Lung (tissue), 12 donors: ENCODE results near the gene ERVW-1. TPM values are rescaled to one million over a fixed set of nuclear protein-coding genes. Genes with fewer than 3 reads are reported as not detected.

Source experiments
- ATAC-seq: fragments of 200-7000 bp; cut with Tn5 transposase; one replicate; pipeline ENCODE4 v1.9.1; 2020; ENCODE audit warnings: moderate number of reproducible peaks; ENCODE audit not compliant: insufficient read depth, low FRiP score
- DNase-seq, 3 donors: peaks; one replicate each; pipeline ENCODE4 v3.0.0-alpha.2; 2013 to 2017
- H3K27ac ChIP-seq, 2 donors: one replicate each; pipeline ENCODE4 v1.5.1; 2013; ENCODE audit warnings: mild to moderate bottlenecking in 2 of 2, moderate library complexity in 2 of 2, control low read depth in 1 of 2, inconsistent platforms in 1 of 2, low read depth in 1 of 2, low read length in 1 of 2
- H3K27me3 ChIP-seq, 3 donors: one replicate each; pipeline ENCODE4 v1.5.1; 2013; ENCODE audit warnings: low read length in 2 of 3; ENCODE audit not compliant: control insufficient read depth in 3 of 3, insufficient read depth in 3 of 3
- H3K36me3 ChIP-seq, 4 donors: one replicate each; pipeline ENCODE4 v1.5.1; 2013; ENCODE audit warnings: low read length in 4 of 4, mild to moderate bottlenecking in 1 of 4, moderate library complexity in 1 of 4; ENCODE audit not compliant: control insufficient read depth in 4 of 4, insufficient read depth in 4 of 4
- H3K4me1 ChIP-seq, 5 donors: one replicate each; pipeline ENCODE4 v1.5.1; 2013; ENCODE audit warnings: low read length in 5 of 5, mild to moderate bottlenecking in 2 of 5, moderate library complexity in 1 of 5; ENCODE audit not compliant: control insufficient read depth in 5 of 5, insufficient read depth in 5 of 5
- H3K4me3 ChIP-seq: one replicate; pipeline ENCODE4 v1.5.1; 2013; ENCODE audit warnings: mild to moderate bottlenecking, control low read depth, moderate library complexity
- H3K9ac ChIP-seq, 2 donors: one replicate each; pipeline ENCODE4 v1.5.1; 2013; ENCODE audit warnings: low read length in 2 of 2, control low read depth in 1 of 2; ENCODE audit not compliant: insufficient read depth in 1 of 2
- H3K9me3 ChIP-seq, 4 donors: one replicate each; pipeline ENCODE4 v1.5.1; 2013; ENCODE audit warnings: low read length in 3 of 4, mild to moderate bottlenecking in 1 of 4, moderate library complexity in 1 of 4; ENCODE audit not compliant: control insufficient read depth in 4 of 4, insufficient read depth in 3 of 4
- WGBS, 2 donors: extraction: QIAGEN DNeasy Blood & Tissue Kit; methylation state at CpG; one replicate each; pipeline ENCODE4 v1.1.7; 2013; 5-methylcytosine and 5-hydroxymethylcytosine counted together
- polyA plus RNA-seq, 2 donors: library from polyadenylated mRNA; stranded (reverse); fragments of 200-250 nt; gene quantifications; one replicate each; pipeline ENCODE4 v1.2.1, GENCODE V29; 2013
- total RNA-seq, 2 donors: library from RNA; depleted of rRNA in 1 of 2; stranded (reverse); fragments of >200 nt in 1 of 2; gene quantifications; one replicate each; pipeline ENCODE4 v1.2.1, GENCODE V29; 2014 to 2021
- TF ChIP-seq, protein P1 (sequence below): IDR thresholded peaks from 2 replicates; pipeline ENCODE4 v1.5.1; 2012; ENCODE audit warnings: mild to moderate bottlenecking; ENCODE audit errors: control extremely low read depth, extremely low read depth
- donor health status: control.
- donor health status: control.
- donor health status: Bipolar disorder and iron deficiency.
- donor health status: healthy.
- donor health status: DM: yes; HTN: yes; CAD: no.

Gene ERVW-1
- total and polyA plus RNA-seq, 4 donors, result 0.04 to 0.25 TPM; not detected in 2

DNA sequence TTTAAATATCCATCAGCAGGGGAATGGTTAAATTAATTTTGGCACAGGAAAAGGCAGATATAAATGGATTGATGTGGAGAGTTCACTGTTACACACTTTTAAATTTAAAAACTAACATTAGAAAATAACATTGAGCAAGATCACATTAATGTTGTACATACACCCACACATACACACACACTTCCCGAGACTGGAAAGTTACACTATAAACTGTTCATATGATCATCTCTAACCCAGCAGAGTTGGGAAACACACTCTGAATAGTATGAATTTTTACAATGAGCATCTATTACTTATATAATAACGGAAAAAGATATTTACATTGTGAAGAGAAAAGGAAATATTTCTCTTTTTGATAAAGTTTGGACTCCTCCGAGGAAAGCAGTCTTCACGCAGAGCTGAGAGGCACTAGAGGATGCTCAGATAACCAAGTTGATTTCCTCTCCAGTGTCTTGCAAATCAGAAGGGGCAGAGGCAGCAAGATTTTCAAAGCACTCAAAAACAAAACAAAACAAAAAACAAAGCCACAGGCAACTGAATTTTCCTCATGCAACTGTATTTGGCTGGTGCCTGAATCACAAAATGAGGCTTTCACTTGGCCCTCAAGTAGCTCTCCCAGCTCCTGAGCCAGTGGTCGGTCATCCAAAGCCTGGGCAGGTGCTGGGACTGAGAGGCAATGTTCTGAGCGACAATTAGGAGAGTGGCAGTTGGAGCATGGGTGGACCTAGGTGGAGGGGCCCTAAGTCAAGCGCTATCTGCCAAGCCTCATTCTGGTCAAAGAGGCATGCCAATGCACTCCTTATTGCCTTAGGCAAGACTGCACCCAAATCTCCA lies 40.9 kb downstream of the ERVW-1 start:
- Histone ChIP-seq H3K27me3 (no peaks in the 10 kb centered on the region), H3K9ac (no peak overlapping the region), H3K36me3 (no peaks in the 10 kb centered on the region), H3K27ac (no peak overlapping the region), H3K9me3 (no peaks in the 10 kb centered on the region), H3K4me1 (peaks cover 0 to 2% (median 0%) of the 10 kb centered on the region in 5 donors), H3K4me3 (no peak overlapping the region)
- TF ChIP-seq, protein P1, sequence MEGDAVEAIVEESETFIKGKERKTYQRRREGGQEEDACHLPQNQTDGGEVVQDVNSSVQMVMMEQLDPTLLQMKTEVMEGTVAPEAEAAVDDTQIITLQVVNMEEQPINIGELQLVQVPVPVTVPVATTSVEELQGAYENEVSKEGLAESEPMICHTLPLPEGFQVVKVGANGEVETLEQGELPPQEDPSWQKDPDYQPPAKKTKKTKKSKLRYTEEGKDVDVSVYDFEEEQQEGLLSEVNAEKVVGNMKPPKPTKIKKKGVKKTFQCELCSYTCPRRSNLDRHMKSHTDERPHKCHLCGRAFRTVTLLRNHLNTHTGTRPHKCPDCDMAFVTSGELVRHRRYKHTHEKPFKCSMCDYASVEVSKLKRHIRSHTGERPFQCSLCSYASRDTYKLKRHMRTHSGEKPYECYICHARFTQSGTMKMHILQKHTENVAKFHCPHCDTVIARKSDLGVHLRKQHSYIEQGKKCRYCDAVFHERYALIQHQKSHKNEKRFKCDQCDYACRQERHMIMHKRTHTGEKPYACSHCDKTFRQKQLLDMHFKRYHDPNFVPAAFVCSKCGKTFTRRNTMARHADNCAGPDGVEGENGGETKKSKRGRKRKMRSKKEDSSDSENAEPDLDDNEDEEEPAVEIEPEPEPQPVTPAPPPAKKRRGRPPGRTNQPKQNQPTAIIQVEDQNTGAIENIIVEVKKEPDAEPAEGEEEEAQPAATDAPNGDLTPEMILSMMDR, result no peak
- no peak for DNase-seq
- no peak for ATAC-seq
- WGBS, 2 donors, result 64 to 82% methylated on average over 7 of the region's 7 CpGs

DNA sequence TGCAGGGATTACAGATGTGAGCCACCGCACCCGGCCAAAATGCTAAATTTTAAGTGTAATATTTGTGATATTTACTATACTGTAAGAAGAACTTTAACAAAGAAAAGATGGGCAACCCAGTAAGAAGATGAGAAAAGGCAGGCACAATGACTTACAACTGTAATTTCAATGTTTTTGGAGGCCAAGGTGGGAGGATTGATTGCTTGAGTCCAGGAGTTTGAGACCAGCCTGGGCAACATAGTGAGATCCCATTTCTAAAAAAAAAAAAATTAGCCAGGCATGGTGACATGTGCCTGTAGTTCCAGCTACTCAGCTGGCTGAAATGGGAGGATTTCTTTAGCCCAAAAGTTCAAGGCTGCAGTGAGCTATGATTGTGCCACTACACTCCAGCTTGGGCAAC lies 42.2 kb downstream of the ERVW-1 start:
- H3K9me3 ChIP-seq, result no peaks in the 10 kb centered on the region
- H3K9ac ChIP-seq, result no peak overlapping the region
- H3K27ac ChIP-seq, result no peak overlapping the region
- H3K4me1 ChIP-seq, result peaks cover 0 to 2% (median 0%) of the 10 kb centered on the region in 5 donors
- H3K36me3 ChIP-seq, result no peaks in the 10 kb centered on the region
- H3K4me3 ChIP-seq, result no peak overlapping the region
- TF ChIP-seq, protein P1, result no peak
- 97 to 98% methylated on average over 2 of the region's 2 CpGs for WGBS, 2 donors
- no peaks in the 10 kb centered on the region for H3K27me3 ChIP-seq
- ATAC-seq, result no peak
- DNase-seq, result no peak

DNA sequence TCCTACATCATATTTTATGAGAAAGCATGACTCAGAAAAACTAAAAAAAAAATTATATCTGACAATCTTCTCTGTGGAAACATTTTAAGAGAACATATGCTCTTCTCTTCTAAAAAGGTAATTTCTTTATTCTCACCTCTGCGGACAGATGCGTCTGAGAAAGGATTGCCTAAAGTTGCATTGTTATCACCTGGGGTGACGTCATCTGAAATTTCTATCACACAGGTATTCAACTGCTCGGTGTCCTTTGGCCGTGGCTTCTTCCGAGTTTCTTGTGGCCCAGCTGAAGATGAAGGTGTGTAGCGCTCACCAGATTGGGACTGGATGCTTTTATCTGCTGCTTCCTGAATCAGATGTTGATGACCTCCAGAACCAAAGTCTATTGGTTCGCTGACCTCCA lies 44.7 kb downstream of the ERVW-1 start:
- TF ChIP-seq, protein P1, result no peak
- H3K9me3 ChIP-seq, result no peaks in the 10 kb centered on the region
- DNase-seq, result no peak
- no peak overlapping the region for H3K9ac ChIP-seq
- no peaks in the 10 kb centered on the region for H3K36me3 ChIP-seq
- H3K4me1 ChIP-seq, result peaks cover 0 to 2% (median 0%) of the 10 kb centered on the region in 5 donors
- ATAC-seq, result no peak
- H3K27me3 ChIP-seq, result no peaks in the 10 kb centered on the region
- H3K27ac ChIP-seq, result no peak overlapping the region
- 96% methylated on average over 8 of the region's 8 CpGs for WGBS, 2 donors
- H3K4me3 ChIP-seq, result no peak overlapping the region
